ENCODE measurements around the gene POLRMT.

DNA sequence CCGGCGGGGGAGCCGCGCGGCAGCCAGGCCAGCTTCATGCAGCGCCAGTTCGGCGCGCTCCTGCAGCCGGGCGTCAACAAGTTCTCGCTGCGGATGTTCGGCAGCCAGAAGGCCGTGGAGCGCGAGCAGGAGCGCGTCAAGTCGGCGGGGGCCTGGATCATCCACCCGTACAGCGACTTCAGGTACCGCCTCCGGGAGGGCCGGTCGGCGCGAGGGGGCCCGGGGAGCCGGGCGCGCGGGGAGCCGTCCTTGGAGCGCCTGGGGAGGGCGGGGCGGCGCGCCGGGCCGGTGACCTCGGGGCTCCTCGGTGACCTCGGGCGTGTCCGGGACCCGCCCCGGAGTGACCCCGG, 43.0 kb downstream of the POLRMT start:
- TF ChIP-seq FOXM1 (IDR thresholded peaks at IDR 0.05; ENCODE audit: low read depth) = no peak
- TF ChIP-seq, protein P1, sequence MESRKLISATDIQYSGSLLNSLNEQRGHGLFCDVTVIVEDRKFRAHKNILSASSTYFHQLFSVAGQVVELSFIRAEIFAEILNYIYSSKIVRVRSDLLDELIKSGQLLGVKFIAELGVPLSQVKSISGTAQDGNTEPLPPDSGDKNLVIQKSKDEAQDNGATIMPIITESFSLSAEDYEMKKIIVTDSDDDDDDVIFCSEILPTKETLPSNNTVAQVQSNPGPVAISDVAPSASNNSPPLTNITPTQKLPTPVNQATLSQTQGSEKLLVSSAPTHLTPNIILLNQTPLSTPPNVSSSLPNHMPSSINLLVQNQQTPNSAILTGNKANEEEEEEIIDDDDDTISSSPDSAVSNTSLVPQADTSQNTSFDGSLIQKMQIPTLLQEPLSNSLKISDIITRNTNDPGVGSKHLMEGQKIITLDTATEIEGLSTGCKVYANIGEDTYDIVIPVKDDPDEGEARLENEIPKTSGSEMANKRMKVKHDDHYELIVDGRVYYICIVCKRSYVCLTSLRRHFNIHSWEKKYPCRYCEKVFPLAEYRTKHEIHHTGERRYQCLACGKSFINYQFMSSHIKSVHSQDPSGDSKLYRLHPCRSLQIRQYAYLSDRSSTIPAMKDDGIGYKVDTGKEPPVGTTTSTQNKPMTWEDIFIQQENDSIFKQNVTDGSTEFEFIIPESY (IDR thresholded peaks at IDR 0.05; ENCODE audit: borderline replicate concordance, low read depth) = no peak
- TF ChIP-seq, protein P2, sequence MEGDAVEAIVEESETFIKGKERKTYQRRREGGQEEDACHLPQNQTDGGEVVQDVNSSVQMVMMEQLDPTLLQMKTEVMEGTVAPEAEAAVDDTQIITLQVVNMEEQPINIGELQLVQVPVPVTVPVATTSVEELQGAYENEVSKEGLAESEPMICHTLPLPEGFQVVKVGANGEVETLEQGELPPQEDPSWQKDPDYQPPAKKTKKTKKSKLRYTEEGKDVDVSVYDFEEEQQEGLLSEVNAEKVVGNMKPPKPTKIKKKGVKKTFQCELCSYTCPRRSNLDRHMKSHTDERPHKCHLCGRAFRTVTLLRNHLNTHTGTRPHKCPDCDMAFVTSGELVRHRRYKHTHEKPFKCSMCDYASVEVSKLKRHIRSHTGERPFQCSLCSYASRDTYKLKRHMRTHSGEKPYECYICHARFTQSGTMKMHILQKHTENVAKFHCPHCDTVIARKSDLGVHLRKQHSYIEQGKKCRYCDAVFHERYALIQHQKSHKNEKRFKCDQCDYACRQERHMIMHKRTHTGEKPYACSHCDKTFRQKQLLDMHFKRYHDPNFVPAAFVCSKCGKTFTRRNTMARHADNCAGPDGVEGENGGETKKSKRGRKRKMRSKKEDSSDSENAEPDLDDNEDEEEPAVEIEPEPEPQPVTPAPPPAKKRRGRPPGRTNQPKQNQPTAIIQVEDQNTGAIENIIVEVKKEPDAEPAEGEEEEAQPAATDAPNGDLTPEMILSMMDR (IDR thresholded peaks at IDR 0.05) = no peak
- no peak for TF ChIP-seq POLR2AphosphoS5 (IDR thresholded peaks at IDR 0.05; ENCODE audit: low read depth, low read length)
- TF ChIP-seq YY1 (IDR thresholded peaks at IDR 0.05; ENCODE audit: low read depth) = no peak
- no peak for TF ChIP-seq EP300 (IDR thresholded peaks at IDR 0.05; ENCODE audit: borderline replicate concordance in 1 of 2, low read depth in 1 of 2, low read length in 1 of 2)
- TF ChIP-seq RCOR1 (IDR thresholded peaks at IDR 0.05; ENCODE audit: low read length) = no peak
- no peak for TF ChIP-seq TAF1 (IDR thresholded peaks at IDR 0.05; ENCODE audit: borderline replicate concordance, low read depth, low read length)

Data from SK-N-SH (cell line).